K562 (cell line): ENCODE results near the gene NT5DC2.

Experiments used
- EZH2 ChIP-seq: IDR thresholded peaks from 2 replicates; pipeline ENCODE4 v1.6.1; 2012; ENCODE audit warnings: low read depth, mild to moderate bottlenecking, inconsistent platforms, low read length, borderline replicate concordance
- HMG20A ChIP-seq: fragments of 450-650 bp; formaldehyde crosslinking; conservative IDR thresholded peaks from 2 replicates; pipeline ENCODE4 v1.4.0; 2020; ENCODE audit warnings: mild to moderate bottlenecking, mixed read lengths
- KLF10 ChIP-seq: fragments of 250-450 bp; sonication (Bioruptor Pico); IDR thresholded peaks from 2 replicates; pipeline ENCODE4 v1.6.1; 2021; ENCODE audit warnings: matching md5 sums
- PML ChIP-seq: IDR thresholded peaks from 2 replicates; pipeline ENCODE4 v1.6.1; 2012; ENCODE audit warnings: low read length, inconsistent platforms
- POLR2A ChIP-seq: fragments of 450-650 bp; conservative IDR thresholded peaks from 2 replicates; pipeline ENCODE4 v1.6.1; 2016
- ZNF239 ChIP-seq: fragments of 250-450 bp; sonication (Bioruptor Pico); IDR thresholded peaks from 2 replicates; pipeline ENCODE4 v1.4.0; 2020; ENCODE audit warnings: mild to moderate bottlenecking
- TF ChIP-seq, protein P1 (sequence below), 2 experiments: fragments of 450-650 bp; formaldehyde crosslinking in 1 of 2; IDR thresholded peaks; 2 replicates each; pipeline versions ENCODE4 v1.4.0 to v1.6.1; 2014 to 2020; ENCODE audit warnings: mild to moderate bottlenecking in 2 of 2, borderline replicate concordance in 1 of 2, low read depth in 1 of 2
- TF ChIP-seq, protein P2 (sequence below), 2 experiments: IDR thresholded peaks in 1 of 2; conservative IDR thresholded peaks in 1 of 2; 2 replicates each; pipeline ENCODE4 v1.6.1; 2016; ENCODE audit warnings: low read depth in 2 of 2, mild to moderate bottlenecking in 1 of 2, missing compliant biosample characterization in 1 of 2, missing genetic modification characterization in 1 of 2, moderate library complexity in 1 of 2
- TF ChIP-seq, protein P3 (sequence below), 3 experiments: IDR thresholded peaks in 2 of 3; conservative IDR thresholded peaks in 1 of 3; 2 replicates each; pipeline ENCODE4 v1.5.1; 2011 to 2012; ENCODE audit warnings: low read length in 3 of 3, mild to moderate bottlenecking in 3 of 3, control low read depth in 2 of 3, improper control_type of control experiment in 1 of 3, inconsistent platforms in 1 of 3, low read depth in 1 of 3, mixed read lengths in 1 of 3, moderate library complexity in 1 of 3; ENCODE audit not compliant: insufficient read depth in 2 of 3
- TF ChIP-seq, protein P4 (sequence below): fragments of 450-650 bp; IDR thresholded peaks from 2 replicates; pipeline ENCODE4 v1.6.1; 2014; ENCODE audit warnings: low read depth, mild to moderate bottlenecking, moderate library complexity, borderline replicate concordance
- TF ChIP-seq, protein P5 (sequence below): sonication (generic); formaldehyde crosslinking; IDR thresholded peaks from 2 replicates; pipeline ENCODE4 v1.8.0; 2022; ENCODE audit warnings: mild to moderate bottlenecking, low read depth, missing genetic modification reagents
- TF ChIP-seq, protein P6 (sequence below), 3 experiments: fragments of 200-800 bp in 1 of 3; fragments of 250-450 bp in 1 of 3; fragments of 450-650 bp in 1 of 3; sonication (Bioruptor Pico) in 1 of 3; sonication (Bioruptor generic) in 1 of 3; formaldehyde crosslinking in 1 of 3; IDR thresholded peaks; 2 replicates each; pipeline versions ENCODE4 v1.6.1 to v1.8.0; 2016 to 2022; ENCODE audit warnings: mild to moderate bottlenecking in 2 of 3, missing genetic modification characterization in 2 of 3, missing compliant biosample characterization in 1 of 3, moderate library complexity in 1 of 3

DNA sequence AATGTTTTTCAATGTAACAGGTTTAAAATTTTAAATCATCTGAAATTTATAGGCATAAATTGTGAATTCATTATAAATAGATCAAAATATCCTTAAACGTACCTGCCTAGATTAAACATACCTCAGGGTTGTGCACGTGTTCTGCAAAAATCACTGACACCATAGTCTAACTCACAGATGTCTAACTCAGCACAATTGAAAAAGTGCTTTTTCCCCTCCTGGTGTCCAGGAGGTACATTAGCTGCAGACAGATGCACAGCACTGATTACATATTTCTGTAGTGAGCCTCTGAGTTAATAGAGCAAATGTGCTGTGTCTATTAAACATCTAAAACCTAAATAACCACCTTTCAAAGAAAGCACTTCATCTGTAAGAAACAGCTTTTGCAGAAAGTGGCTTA lies 13.5 kb upstream of the NT5DC2 start:
- TF ChIP-seq KLF10 (no peak), ZNF239 (CRISPR knock-in tag) (no peak), POLR2A (no peak), EZH2 (no peak), HMG20A (no peak), PML (no peak)
- TF ChIP-seq, protein P1, sequence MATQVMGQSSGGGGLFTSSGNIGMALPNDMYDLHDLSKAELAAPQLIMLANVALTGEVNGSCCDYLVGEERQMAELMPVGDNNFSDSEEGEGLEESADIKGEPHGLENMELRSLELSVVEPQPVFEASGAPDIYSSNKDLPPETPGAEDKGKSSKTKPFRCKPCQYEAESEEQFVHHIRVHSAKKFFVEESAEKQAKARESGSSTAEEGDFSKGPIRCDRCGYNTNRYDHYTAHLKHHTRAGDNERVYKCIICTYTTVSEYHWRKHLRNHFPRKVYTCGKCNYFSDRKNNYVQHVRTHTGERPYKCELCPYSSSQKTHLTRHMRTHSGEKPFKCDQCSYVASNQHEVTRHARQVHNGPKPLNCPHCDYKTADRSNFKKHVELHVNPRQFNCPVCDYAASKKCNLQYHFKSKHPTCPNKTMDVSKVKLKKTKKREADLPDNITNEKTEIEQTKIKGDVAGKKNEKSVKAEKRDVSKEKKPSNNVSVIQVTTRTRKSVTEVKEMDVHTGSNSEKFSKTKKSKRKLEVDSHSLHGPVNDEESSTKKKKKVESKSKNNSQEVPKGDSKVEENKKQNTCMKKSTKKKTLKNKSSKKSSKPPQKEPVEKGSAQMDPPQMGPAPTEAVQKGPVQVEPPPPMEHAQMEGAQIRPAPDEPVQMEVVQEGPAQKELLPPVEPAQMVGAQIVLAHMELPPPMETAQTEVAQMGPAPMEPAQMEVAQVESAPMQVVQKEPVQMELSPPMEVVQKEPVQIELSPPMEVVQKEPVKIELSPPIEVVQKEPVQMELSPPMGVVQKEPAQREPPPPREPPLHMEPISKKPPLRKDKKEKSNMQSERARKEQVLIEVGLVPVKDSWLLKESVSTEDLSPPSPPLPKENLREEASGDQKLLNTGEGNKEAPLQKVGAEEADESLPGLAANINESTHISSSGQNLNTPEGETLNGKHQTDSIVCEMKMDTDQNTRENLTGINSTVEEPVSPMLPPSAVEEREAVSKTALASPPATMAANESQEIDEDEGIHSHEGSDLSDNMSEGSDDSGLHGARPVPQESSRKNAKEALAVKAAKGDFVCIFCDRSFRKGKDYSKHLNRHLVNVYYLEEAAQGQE (IDR thresholded peaks at IDR 0.05; ENCODE audit: borderline replicate concordance) = no peak
- TF ChIP-seq, protein P1 (CRISPR knock-in tag; IDR thresholded peaks at IDR 0.05; ENCODE audit: low read depth) = no peak
- TF ChIP-seq, protein P2, sequence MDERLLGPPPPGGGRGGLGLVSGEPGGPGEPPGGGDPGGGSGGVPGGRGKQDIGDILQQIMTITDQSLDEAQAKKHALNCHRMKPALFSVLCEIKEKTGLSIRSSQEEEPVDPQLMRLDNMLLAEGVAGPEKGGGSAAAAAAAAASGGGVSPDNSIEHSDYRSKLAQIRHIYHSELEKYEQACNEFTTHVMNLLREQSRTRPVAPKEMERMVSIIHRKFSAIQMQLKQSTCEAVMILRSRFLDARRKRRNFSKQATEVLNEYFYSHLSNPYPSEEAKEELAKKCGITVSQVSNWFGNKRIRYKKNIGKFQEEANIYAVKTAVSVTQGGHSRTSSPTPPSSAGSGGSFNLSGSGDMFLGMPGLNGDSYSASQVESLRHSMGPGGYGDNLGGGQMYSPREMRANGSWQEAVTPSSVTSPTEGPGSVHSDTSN (CRISPR knock-in tag; IDR thresholded peaks at IDR 0.05; ENCODE audit: low read depth) = no peak
- TF ChIP-seq, protein P2 (tag; conservative IDR thresholded peaks at IDR 0.05; ENCODE audit: low read depth) = no peak
- TF ChIP-seq, protein P3, sequence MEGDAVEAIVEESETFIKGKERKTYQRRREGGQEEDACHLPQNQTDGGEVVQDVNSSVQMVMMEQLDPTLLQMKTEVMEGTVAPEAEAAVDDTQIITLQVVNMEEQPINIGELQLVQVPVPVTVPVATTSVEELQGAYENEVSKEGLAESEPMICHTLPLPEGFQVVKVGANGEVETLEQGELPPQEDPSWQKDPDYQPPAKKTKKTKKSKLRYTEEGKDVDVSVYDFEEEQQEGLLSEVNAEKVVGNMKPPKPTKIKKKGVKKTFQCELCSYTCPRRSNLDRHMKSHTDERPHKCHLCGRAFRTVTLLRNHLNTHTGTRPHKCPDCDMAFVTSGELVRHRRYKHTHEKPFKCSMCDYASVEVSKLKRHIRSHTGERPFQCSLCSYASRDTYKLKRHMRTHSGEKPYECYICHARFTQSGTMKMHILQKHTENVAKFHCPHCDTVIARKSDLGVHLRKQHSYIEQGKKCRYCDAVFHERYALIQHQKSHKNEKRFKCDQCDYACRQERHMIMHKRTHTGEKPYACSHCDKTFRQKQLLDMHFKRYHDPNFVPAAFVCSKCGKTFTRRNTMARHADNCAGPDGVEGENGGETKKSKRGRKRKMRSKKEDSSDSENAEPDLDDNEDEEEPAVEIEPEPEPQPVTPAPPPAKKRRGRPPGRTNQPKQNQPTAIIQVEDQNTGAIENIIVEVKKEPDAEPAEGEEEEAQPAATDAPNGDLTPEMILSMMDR (IDR thresholded peaks at IDR 0.05 in 2 of 3, conservative IDR thresholded peaks at IDR 0.05 in 1 of 3; ENCODE audit: insufficient read depth in 2 of 3, low read depth in 1 of 3, low read length in 3 of 3) = no peak
- TF ChIP-seq, protein P4, sequence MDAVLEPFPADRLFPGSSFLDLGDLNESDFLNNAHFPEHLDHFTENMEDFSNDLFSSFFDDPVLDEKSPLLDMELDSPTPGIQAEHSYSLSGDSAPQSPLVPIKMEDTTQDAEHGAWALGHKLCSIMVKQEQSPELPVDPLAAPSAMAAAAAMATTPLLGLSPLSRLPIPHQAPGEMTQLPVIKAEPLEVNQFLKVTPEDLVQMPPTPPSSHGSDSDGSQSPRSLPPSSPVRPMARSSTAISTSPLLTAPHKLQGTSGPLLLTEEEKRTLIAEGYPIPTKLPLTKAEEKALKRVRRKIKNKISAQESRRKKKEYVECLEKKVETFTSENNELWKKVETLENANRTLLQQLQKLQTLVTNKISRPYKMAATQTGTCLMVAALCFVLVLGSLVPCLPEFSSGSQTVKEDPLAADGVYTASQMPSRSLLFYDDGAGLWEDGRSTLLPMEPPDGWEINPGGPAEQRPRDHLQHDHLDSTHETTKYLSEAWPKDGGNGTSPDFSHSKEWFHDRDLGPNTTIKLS = no peak
- TF ChIP-seq, protein P5, sequence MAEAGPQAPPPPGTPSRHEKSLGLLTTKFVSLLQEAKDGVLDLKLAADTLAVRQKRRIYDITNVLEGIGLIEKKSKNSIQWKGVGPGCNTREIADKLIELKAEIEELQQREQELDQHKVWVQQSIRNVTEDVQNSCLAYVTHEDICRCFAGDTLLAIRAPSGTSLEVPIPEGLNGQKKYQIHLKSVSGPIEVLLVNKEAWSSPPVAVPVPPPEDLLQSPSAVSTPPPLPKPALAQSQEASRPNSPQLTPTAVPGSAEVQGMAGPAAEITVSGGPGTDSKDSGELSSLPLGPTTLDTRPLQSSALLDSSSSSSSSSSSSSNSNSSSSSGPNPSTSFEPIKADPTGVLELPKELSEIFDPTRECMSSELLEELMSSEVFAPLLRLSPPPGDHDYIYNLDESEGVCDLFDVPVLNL (CRISPR knock-in tag) = no peak
- TF ChIP-seq, protein P6, sequence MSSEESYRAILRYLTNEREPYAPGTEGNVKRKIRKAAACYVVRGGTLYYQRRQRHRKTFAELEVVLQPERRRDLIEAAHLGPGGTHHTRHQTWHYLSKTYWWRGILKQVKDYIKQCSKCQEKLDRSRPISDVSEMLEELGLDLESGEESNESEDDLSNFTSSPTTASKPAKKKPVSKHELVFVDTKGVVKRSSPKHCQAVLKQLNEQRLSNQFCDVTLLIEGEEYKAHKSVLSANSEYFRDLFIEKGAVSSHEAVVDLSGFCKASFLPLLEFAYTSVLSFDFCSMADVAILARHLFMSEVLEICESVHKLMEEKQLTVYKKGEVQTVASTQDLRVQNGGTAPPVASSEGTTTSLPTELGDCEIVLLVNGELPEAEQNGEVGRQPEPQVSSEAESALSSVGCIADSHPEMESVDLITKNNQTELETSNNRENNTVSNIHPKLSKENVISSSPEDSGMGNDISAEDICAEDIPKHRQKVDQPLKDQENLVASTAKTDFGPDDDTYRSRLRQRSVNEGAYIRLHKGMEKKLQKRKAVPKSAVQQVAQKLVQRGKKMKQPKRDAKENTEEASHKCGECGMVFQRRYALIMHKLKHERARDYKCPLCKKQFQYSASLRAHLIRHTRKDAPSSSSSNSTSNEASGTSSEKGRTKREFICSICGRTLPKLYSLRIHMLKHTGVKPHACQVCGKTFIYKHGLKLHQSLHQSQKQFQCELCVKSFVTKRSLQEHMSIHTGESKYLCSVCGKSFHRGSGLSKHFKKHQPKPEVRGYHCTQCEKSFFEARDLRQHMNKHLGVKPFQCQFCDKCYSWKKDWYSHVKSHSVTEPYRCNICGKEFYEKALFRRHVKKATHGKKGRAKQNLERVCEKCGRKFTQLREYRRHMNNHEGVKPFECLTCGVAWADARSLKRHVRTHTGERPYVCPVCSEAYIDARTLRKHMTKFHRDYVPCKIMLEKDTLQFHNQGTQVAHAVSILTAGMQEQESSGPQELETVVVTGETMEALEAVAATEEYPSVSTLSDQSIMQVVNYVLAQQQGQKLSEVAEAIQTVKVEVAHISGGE (CRISPR knock-in tag; IDR thresholded peaks at IDR 0.05) = no peak
